GM23338 (cell line): ENCODE measurements around the gene RPS19BP1. TPM values are rescaled to one million over a fixed set of nuclear protein-coding genes. Genes with fewer than 3 reads are reported as not detected.

ENCODE experiments used
- ATAC-seq: fragments of 200-7000 bp; cut with Tn5 transposase; 3 replicates; pipeline ENCODE4 v1.9.1; 2020
- DNase-seq: peaks from one replicate; pipeline ENCODE4 v3.0.0-alpha.2; 2015; ENCODE audit warnings: low spot score
- H2AFZ ChIP-seq: fragments of 200-600 bp; sonication (generic); 2 replicates; pipeline ENCODE4 v1.8.0; 2016; ENCODE audit warnings: antibody characterized with exemption, mild to moderate bottlenecking, moderate library complexity
- H3F3A ChIP-seq: fragments of 200-600 bp; sonication (generic); replicated peaks from 2 replicates; pipeline ENCODE4 v1.8.0; 2017; ENCODE audit warnings: antibody characterized with exemption, mixed run types, low read depth
- H3K27ac ChIP-seq: fragments of 200-600 bp; sonication (generic); 2 replicates; pipeline ENCODE4 v1.6.1; 2016; ENCODE audit warnings: low read depth
- H3K27me3 ChIP-seq: fragments of 200-600 bp; sonication (generic); 2 replicates; pipeline ENCODE4 v1.8.0; 2016; ENCODE audit warnings: mild to moderate bottlenecking, mixed run types, moderate library complexity; ENCODE audit not compliant: insufficient read depth
- H3K36me3 ChIP-seq: fragments of 200-600 bp; sonication (generic); 2 replicates; pipeline ENCODE4 v1.8.0; 2016; ENCODE audit warnings: mild to moderate bottlenecking; ENCODE audit not compliant: insufficient read depth
- H3K4me1 ChIP-seq: fragments of 200-600 bp; sonication (generic); 2 replicates; pipeline ENCODE4 v1.8.0; 2016; ENCODE audit warnings: mild to moderate bottlenecking, moderate library complexity; ENCODE audit not compliant: insufficient read depth
- H3K4me2 ChIP-seq: fragments of 200-600 bp; sonication (generic); 2 replicates; pipeline ENCODE4 v1.7.1; 2017; ENCODE audit warnings: mixed run types
- H3K4me3 ChIP-seq: fragments of 200-600 bp; sonication (generic); 2 replicates; pipeline ENCODE4 v1.6.1; 2016; ENCODE audit warnings: mixed run types
- H3K79me2 ChIP-seq: fragments of 200-600 bp; sonication (generic); replicated peaks from 2 replicates; pipeline ENCODE4 v1.8.0; 2017; ENCODE audit warnings: mild to moderate bottlenecking; ENCODE audit not compliant: insufficient read depth
- H3K9me2 ChIP-seq: fragments of 200-600 bp; sonication (generic); 2 replicates; pipeline ENCODE4 v1.8.0; 2017; ENCODE audit not compliant: insufficient read depth
- H4K20me1 ChIP-seq: fragments of 200-600 bp; sonication (generic); replicated peaks from 2 replicates; pipeline ENCODE4 v1.8.0; 2017; ENCODE audit warnings: mild to moderate bottlenecking; ENCODE audit not compliant: insufficient read depth
- H3K27ac Mint-ChIP-seq: 2 replicates; pipeline ENCODE4 v1.8.0; 2020; ENCODE audit warnings: inconsistent platforms, mild to moderate bottlenecking, moderate library complexity, mixed read lengths
- H3K27me3 Mint-ChIP-seq: 3 replicates; pipeline ENCODE4 v1.8.0; 2022; ENCODE audit warnings: low read depth, mild to moderate bottlenecking, moderate library complexity, mixed read lengths, inconsistent platforms; ENCODE audit not compliant: insufficient read depth, poor library complexity
- H3K36me3 Mint-ChIP-seq: 3 replicates; pipeline ENCODE4 v1.8.0; 2021; ENCODE audit warnings: low read depth, mild to moderate bottlenecking, inconsistent platforms, moderate library complexity, mixed read lengths
- H3K4me1 Mint-ChIP-seq: 3 replicates; pipeline ENCODE4 v1.8.0; 2020; ENCODE audit warnings: mild to moderate bottlenecking, inconsistent platforms, mixed read lengths
- H3K4me3 Mint-ChIP-seq: 3 replicates; pipeline ENCODE4 v1.8.0; 2021; ENCODE audit warnings: moderate library complexity, mild to moderate bottlenecking, inconsistent platforms, mixed read lengths
- H3K9me3 Mint-ChIP-seq: 3 replicates; pipeline ENCODE4 v1.8.0; 2020; ENCODE audit warnings: moderate library complexity, mild to moderate bottlenecking, inconsistent platforms, mixed read lengths
- CREB1 ChIP-seq: fragments of 250-450 bp; sonication (Bioruptor Pico); IDR thresholded peaks from 2 replicates; pipeline ENCODE4 v1.5.0; 2020; ENCODE audit warnings: low read depth, mild to moderate bottlenecking, moderate library complexity
- CTCF ChIP-seq, 2 experiments: fragments of 200-600 bp in 1 of 2; sonication (generic) in 1 of 2; conservative IDR thresholded peaks; 2 replicates each; pipeline versions ENCODE4 v1.5.1 to v1.6.1; 2016 to 2017; ENCODE audit warnings: antibody characterized with exemption in 2 of 2, low read depth in 2 of 2, mild to moderate bottlenecking in 2 of 2, moderate library complexity in 1 of 2
- JUNB ChIP-seq: IDR thresholded peaks from one replicate; pipeline ENCODE4 v1.6.1; 2016; ENCODE audit warnings: antibody characterized with exemption; ENCODE audit not compliant: unreplicated experiment
- POLR2AphosphoS5 ChIP-seq: IDR thresholded peaks from 2 replicates; pipeline ENCODE4 v1.6.1; 2016; ENCODE audit warnings: antibody characterized with exemption, low read depth
- ZNF331 ChIP-seq: fragments of 250-450 bp; sonication (Bioruptor Pico); IDR thresholded peaks from 2 replicates; pipeline ENCODE4 v1.5.0; 2020; ENCODE audit warnings: low read depth, mild to moderate bottlenecking, moderate library complexity
- polyA plus RNA-seq: library from polyadenylated mRNA; unstranded; fragments of >200 nt; fragmentation: Nextera tagmentation; extraction: Ambion mirVana; gene quantifications from 2 replicates; pipeline ENCODE4 v1.2.1, GENCODE V29; 2016
- total RNA-seq: library from RNA; depleted of rRNA; stranded (reverse); fragments of >200 nt; shearing (Covaris generic); gene quantifications from 2 replicates; pipeline ENCODE4 v1.2.3, GENCODE V29; 2014
- TF ChIP-seq, protein P1 (sequence below): IDR thresholded peaks from 2 replicates; pipeline ENCODE4 v1.6.1; 2016; ENCODE audit warnings: antibody characterized with exemption

RPS19BP1 gene
- total and polyA plus RNA-seq, 2 experiments from 2014 or later: 153 to 215 TPM

DNA sequence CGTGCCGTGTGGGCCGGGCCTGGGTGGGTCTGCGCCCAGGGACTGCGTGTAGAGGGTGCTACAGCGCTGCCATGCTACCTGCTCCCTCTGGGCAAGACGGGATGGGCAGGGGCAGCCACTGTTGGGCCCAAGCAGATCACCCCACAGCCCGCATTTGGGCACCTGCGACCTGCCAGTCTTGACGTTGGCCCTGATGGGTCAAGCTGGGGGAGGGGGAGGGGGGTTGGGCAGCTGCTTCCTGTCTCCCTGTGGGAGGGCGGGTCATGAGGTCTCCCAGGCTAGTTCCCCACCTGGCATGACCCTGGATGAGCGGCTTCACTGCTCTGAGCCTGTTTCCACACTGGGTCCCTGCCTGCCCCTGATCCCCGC lies 2.8 kb upstream of the RPS19BP1 start:
- Histone ChIP-seq H3K9me2 (no peaks in the 10 kb centered on the region), H3F3A (peaks cover 21% of the 10 kb centered on the region), H3K36me3 (no peaks in the 10 kb centered on the region), H3K4me2 (peak overlapping the region; percentile 87), H3K27ac (no peak overlapping the region), H3K79me2 (peaks cover 17% of the 10 kb centered on the region), H3K4me1 (peaks cover 47% of the 10 kb centered on the region), H4K20me1 (peaks cover 14% of the 10 kb centered on the region), H3K27me3 (no peaks in the 10 kb centered on the region), H2AFZ (peak overlapping the region; percentile 94), H3K4me3 (peak overlapping the region; percentile 53)
- Mint-ChIP-seq H3K4me3 (no peak overlapping the region), H3K9me3 (no peaks in the 10 kb centered on the region), H3K36me3 (peaks cover 11% of the 10 kb centered on the region), H3K27ac (no peak overlapping the region), H3K4me1 (peaks cover 56% of the 10 kb centered on the region), H3K27me3 (peaks cover 34% of the 10 kb centered on the region)
- DNase-seq (peak; percentile 67), ATAC-seq (peak; percentile 14)
- no peak for TF ChIP-seq POLR2AphosphoS5
- no peak for TF ChIP-seq CREB1 (CRISPR knock-in tag)
- no peak for TF ChIP-seq CTCF (conservative IDR thresholded peaks at IDR 0.05; ENCODE audit: low read depth in 2 of 2)
- TF ChIP-seq, protein P1, sequence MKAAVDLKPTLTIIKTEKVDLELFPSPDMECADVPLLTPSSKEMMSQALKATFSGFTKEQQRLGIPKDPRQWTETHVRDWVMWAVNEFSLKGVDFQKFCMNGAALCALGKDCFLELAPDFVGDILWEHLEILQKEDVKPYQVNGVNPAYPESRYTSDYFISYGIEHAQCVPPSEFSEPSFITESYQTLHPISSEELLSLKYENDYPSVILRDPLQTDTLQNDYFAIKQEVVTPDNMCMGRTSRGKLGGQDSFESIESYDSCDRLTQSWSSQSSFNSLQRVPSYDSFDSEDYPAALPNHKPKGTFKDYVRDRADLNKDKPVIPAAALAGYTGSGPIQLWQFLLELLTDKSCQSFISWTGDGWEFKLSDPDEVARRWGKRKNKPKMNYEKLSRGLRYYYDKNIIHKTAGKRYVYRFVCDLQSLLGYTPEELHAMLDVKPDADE: 0 out of 2 replicates have a peak, but pooled peaks have one; percentile 41
- TF ChIP-seq ZNF331: no peak

DNA sequence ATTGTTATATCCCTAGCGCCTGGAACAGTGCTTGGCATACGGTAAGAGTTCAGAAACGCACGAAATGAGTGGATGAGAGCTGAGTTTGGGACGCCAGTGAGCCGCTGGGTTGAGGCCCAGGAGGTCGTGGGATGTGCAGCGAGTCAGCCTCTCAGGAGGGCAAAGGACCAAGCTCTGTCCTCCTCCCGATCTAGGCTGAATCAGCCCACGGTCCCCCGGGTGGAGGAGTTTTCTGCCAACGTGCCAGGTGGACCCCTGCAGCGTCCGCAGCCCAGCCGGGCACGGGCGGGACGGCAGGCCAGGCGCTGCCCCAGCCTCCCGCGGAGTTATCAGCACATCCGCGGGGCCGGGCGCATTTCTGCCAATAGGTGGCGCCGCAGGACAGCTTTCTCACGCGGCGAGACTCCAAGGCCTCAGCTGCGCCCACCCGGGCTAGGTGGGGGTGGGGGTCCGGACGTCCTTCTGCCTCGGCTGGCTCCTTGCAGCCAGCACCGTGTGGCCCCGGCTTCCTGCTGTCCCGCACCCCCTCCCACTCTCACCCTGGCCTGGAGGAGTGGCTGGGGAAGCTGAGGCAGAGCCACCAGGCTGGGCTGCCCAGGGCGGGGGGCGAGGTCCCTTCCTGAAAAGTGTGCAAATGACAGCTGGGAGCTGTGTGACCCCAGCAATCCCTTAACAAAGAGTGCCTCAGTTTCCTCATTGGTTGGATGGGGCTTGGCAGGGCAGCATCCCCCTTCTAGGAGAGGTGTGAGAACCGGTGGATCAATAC lies 2.2 kb upstream of the RPS19BP1 start:
- H3F3A ChIP-seq: peaks cover 27% of the 10 kb centered on the region
- Mint-ChIP-seq H3K27me3 (peaks cover 38% of the 10 kb centered on the region), H3K27ac (no peak overlapping the region), H3K4me3 (peak overlapping the region; percentile 47; the same call in 2 of the 3 replicates), H3K4me1 (peaks cover 60% of the 10 kb centered on the region), H3K36me3 (peaks cover 17% of the 10 kb centered on the region), H3K9me3 (no peaks in the 10 kb centered on the region)
- DNase-seq: peak; percentile 95
- peak overlapping the region; percentile 53 for H3K4me3 ChIP-seq
- H3K9me2 ChIP-seq: no peaks in the 10 kb centered on the region
- H3K36me3 ChIP-seq: peaks cover 5% of the 10 kb centered on the region; the same call in 1 of the 2 replicates
- H3K27me3 ChIP-seq: no peaks in the 10 kb centered on the region
- TF ChIP-seq JUNB: no peak
- TF ChIP-seq CTCF (conservative IDR thresholded peaks at IDR 0.05; ENCODE audit: low read depth in 2 of 2): peak; percentile 69 to 92
- H2AFZ ChIP-seq: peak overlapping the region; percentile 94
- peak overlapping the region; percentile 74; the same call in 1 of the 2 replicates for H3K27ac ChIP-seq
- H3K4me1 ChIP-seq: peaks cover 47% of the 10 kb centered on the region
- H4K20me1 ChIP-seq: peaks cover 20% of the 10 kb centered on the region
- peak; percentile 55 for ATAC-seq
- peak overlapping the region; percentile 87 for H3K4me2 ChIP-seq
- H3K79me2 ChIP-seq: peaks cover 21% of the 10 kb centered on the region
